Spleen (tissue), 7 donors: ENCODE data around the gene CA5A.

ENCODE experiments used
- POLR2A ChIP-seq, 3 donors: fragments of 450-650 bp; IDR thresholded peaks; one replicate each; pipeline ENCODE4 v1.5.1; 2017; ENCODE audit warnings: antibody characterized with exemption in 3 of 3, mild to moderate bottlenecking in 1 of 3
- POLR2AphosphoS5 ChIP-seq, 3 donors: sonication (generic); formaldehyde crosslinking; IDR thresholded peaks; one replicate each; pipeline ENCODE4 v1.5.1; 2017; ENCODE audit warnings: antibody characterized with exemption in 3 of 3
- TF ChIP-seq, protein P1 (sequence below), 11 experiments: fragments of 200-600 bp in 7 of 11; fragments of 450-650 bp in 4 of 11; sonication (generic) in 4 of 11; IDR thresholded peaks in 8 of 11; conservative IDR thresholded peaks in 3 of 11; 1 replicate in 7 of 11; 2 replicates in 4 of 11; pipeline versions ENCODE4 v1.4.0 to v1.8.0; 2016 to 2021; ENCODE audit warnings: antibody characterized with exemption in 11 of 11, inconsistent platforms in 4 of 11, mild to moderate bottlenecking in 1 of 11
- donor health status: DM: no; HTN: no; CAD: no; lungs with moderate emphysema.
- donor health status: DM: no; HTN: no; CAD: no.
- donor health status: DM: no; HTN: no; CAD: no.

DNA sequence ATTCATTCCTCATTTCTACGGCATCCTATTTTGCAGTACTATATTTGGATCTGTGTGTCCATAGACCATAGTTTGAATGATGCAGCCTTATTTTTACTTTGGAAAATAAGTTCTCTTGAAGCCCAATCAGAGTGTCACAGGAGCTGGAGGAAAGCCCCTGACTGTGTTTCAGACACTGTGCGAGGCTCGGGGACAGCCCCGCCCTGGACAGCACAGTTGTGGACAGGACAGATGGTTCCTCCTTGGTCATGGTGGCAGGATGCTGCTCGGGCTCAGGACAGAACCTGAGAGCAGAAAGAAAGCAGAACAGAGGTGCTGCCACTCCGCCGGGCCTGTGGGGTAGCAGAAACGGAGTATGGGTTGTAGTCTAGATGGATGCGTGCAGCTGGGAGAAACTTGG, 37.8 kb upstream of the CA5A start:
- TF ChIP-seq, protein P1, sequence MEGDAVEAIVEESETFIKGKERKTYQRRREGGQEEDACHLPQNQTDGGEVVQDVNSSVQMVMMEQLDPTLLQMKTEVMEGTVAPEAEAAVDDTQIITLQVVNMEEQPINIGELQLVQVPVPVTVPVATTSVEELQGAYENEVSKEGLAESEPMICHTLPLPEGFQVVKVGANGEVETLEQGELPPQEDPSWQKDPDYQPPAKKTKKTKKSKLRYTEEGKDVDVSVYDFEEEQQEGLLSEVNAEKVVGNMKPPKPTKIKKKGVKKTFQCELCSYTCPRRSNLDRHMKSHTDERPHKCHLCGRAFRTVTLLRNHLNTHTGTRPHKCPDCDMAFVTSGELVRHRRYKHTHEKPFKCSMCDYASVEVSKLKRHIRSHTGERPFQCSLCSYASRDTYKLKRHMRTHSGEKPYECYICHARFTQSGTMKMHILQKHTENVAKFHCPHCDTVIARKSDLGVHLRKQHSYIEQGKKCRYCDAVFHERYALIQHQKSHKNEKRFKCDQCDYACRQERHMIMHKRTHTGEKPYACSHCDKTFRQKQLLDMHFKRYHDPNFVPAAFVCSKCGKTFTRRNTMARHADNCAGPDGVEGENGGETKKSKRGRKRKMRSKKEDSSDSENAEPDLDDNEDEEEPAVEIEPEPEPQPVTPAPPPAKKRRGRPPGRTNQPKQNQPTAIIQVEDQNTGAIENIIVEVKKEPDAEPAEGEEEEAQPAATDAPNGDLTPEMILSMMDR (IDR thresholded peaks at IDR 0.05 in 8 of 11, conservative IDR thresholded peaks at IDR 0.05 in 3 of 11): no peak
- no peak for TF ChIP-seq POLR2AphosphoS5 (IDR thresholded peaks at IDR 0.05)
- TF ChIP-seq POLR2A (IDR thresholded peaks at IDR 0.05): no peak
